Measurements from ENCODE around the gene UTP14C.
"Not testable (repeated sequence)": the region's sequence is repeated elsewhere in the genome, so short reads cannot be mapped to it uniquely, and the experiment has no call there.

Gene UTP14C

DNA sequence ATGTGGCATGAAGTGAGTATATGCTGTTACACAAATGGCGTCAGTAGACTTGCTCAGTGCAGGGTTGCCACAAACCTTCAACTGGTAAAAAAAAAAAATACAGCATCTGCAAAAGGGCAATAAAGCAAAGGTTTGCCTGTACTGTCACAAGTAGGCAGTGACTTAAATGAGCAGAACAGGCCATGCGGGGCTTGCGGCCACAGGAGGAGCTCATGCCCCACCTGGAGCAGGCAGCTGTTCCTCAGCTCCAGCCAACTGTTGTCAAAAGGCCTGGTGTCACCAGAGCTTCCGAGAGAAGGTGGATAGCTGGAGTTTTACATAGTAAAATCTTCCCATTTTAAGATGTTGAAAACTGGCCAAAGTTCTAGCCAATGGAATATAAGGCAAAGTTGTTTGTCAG, 20.9 kb upstream of the UTP14C start:
- no peak for DNase-seq

DNA sequence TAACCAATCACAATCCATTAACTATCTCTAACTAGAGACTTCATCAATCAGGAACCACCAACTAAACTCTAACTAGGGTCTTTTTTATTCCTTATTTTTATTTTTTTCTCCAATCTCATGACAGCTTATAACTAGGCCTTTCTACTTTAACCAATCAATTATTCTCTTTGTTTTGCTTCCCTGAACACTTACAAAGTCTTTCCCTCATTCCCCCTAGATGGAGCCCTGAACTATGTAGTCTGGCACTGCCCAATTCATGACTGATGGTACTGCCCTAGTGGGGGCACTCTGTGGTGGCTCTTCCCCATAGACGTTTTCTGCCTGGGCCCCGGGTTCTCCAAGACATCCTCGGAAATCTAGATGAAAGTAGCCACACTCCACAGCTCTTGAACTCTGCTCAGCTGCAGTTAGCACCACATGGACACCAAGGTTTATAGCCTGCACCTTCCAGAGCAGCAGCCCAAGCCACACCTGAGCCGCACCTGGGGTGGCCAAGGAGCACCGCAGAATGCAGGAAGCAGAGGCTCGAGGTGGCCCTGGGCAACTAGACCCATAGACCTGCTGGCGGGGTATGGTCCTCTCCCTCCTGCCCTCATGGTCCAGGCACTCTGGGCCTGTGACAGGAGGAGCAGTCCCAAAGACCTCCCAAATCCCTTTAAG, 19.9 kb upstream of the UTP14C start:
- no peak for DNase-seq

DNA sequence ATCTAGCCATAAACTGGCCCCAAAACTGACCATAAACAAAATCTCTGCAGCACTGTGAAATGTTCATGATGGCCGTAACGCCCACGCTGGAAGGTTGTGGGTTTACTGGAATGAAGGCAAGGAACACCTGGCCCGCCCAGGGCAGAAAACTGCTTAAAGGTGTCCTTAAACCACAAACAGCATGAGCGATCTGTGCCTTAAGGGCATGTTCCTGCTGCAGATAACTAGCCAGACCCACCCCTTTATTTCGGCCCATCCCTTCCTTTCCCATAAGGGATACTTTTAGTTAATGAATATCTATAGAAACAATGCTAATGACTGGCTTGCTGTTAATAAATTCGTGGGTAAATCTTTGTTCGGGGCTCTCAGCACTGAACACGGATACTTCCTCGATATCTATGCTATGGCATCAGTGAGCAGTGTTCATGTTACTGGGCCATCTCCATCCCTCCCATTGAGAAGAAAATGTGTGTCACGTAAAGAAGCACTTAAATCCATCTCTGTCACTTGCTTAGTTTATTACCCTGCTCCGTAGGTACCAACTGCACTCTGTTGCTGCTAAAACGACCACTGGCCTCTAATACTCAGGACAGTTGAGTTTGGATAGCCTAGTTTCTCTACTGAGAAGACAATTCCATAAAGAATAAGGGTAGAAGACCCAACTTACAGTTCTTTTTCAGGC, 18.5 kb upstream of the UTP14C start:
- no peak for DNase-seq

DNA sequence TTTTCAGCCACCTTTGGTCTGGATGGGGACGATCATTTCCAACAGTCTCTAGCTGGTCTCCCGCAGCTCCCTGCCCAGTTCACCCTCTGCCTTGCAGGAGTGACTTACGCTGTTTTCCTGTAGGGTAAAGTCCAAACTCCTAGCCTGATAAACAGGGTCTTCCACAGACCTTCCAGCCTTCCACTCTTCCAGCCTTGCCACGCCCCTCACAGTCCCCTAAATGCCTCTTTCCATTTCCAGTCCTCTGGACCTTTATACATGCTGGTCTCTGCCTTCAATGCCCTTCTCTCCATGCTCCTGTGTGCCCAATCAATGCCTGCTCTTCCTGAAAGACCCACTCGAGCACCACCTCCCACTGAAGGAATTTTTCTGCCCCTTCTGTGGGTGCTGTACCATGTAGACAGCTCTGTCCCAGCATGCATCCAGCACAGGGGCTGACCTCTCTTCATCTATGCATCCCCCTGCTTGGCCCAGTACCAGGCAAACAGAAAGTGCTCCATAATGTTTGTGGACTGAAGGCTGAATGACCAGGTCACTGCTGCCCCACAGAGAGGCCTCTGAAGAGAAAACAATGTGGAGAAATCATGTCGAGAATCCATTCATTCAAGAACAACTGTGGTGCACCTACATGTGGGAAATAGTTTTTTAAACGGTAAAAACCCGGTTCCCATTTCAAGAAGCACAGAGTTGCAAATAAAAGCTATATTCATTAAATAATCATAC, 17.8 kb upstream of the UTP14C start:
- no peak for DNase-seq

DNA sequence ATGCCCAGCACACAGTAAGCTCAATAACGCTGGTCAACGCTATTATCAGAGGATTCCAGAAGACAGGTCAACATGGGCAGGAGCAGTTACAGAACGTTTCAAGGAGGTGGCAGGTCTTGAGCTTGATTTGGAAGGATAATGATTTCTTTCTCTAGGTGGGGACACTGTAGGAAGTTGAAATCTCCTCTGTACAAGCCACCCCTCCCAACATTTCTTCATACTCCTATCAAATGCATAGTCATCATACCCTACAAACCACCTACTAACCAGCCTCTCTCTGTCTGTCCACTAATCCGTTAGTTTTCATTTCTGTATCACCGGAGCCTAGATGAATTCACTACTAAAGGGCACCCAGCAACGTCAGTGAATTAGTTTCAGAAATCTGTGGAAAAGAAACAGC, 14.5 kb upstream of the UTP14C start:
- DNase-seq = no peak

DNA sequence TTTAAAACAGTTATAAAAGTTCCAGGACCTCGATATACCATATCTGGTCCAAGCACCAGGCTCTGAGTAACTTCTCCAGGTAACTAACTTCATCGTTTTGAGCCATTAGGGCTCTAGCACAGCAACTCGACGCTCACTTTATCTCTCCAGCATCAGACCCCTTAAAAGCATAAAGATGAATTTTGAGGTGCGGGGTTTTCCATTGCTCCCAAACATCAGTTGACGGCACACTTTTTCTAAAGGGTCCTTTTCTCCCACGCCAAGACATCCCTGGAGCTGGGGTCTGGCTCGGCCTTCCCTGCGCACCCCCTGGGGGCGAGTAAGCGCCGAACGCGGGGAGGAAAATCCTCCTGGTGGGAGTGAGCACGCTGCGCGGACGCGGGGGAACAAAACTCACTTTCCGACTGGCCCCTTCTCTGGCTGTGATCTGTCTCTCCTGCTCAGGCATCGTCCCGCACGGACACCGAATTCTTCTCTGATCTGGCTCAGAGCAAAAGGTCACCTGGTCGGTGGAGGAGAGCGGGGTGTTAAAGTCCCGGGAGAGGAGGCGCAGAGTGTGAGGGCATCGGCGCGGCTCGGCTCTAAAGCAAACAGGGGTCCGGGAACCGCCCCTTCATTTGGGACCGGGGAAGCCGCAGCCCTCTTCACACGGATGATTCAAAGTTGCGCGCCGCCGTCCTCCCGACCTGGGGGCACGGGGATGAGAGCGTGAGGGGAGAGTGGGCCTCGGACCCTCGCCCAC, 13.4 kb upstream of the UTP14C start, which contains the start of gene ATP7B:
Gene ATP7B (minus strand): TSS at position 561 of the 742 bp plus-strand sequence. CDS start 113 bp downstream, at position 448.
- no peak for DNase-seq

DNA sequence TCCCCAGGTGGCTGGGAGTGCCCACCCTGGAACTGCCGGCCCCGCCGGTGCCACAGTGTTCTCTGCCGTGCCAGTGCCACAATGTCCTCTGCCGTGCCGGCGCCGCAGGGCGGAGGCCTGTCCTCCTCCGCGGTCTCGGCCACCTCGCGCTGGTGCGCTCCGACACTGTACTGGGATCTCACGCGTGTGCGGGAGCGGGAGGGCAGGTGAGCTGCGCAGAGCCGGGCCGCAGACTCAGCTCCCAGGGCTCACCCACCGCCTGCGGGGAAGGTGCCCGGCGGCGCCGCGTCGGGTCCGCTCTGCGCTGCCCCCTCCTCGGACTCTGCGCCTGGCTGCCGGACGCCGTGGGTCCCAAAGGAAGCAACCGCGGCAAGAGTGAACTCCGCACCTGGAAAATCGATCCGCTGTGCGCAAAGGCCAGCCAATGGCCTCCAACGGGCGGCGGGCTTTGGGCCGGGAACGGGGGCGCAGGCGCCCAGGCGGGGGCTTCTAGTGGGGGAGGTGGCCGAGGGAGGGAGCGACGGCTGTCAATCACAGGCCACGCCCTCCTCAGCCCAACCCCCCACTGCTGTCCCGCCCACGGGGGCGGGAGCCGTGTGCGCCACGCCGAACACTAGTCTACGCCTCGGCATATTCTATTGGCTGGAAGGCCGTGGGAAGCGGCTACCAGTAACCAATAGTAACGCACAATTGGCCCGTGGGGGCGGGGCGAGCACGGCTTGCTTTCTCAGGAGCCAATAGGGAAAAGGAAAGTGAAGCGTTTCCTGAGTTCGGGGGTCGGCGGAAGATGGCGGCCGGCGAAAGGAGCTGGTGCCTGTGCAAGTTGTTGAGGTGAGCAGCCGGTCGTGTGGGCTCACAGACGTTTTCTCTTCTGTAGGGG, 12.6 kb upstream of the UTP14C start, which contains the start of gene ALG11:
Gene ALG11 (plus strand): TSS at position 767 of the 880 bp plus-strand sequence. CDS start 21 bp downstream, at position 788.
- DNase-seq = peak; percentile 97 to 100 (median 98)

DNA sequence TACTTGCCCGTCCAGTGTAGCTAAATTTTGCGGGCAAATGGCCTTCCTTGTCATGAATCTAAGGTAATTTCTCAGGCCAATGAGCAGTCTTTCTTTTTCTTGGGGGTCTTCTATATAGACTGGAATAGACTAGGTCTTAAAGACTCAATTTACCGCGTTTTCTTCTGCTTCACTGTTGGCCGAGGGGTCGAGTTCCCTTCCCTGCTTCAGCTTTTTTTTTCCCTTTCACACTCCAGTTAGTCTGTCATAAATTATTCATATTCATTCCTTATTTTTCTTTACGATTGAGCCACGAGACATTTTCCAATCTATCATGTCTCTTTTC, 12.0 kb upstream of the UTP14C start:
- DNase-seq = no peak

DNA sequence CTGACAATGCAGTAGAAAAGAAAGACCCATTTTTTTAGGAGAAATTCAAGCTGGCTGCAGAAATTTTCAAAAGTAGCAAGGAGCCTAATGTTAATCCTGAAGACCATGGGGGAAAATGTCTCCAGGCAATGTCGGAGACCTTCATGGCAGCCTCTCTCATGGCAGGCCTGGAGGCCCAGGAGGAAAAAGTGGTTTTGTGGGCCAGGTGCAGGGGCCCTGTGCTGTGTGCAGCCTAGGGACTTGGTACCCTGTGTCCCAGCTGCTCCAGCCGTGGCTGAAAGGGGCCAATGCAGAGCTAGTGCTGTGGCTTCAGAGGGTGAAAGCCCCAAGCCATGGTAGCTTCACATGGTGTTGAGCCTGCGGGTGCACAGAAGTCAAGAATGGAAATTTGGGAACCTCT, 8.2 kb upstream of the UTP14C start:
- DNase-seq = no peak

DNA sequence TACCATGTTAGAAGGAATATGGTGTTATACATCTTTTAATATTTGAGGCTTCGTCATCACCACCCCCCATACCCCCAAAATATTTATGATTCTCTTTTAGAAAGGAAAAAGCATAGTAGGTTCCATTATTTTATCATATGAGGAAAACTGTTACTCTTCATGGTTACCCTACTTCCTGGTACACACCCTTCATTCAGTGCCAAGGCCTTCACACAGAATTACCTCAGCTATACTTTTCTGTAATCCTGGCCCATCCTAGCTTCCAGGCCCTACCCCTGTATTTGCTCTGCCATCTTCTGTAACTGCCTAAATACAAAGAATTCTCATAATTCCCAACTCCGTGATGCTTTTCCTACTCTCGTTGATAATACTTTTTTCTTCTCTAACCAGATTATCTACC, 4.3 kb upstream of the UTP14C start:
- DNase-seq = no peak

DNA sequence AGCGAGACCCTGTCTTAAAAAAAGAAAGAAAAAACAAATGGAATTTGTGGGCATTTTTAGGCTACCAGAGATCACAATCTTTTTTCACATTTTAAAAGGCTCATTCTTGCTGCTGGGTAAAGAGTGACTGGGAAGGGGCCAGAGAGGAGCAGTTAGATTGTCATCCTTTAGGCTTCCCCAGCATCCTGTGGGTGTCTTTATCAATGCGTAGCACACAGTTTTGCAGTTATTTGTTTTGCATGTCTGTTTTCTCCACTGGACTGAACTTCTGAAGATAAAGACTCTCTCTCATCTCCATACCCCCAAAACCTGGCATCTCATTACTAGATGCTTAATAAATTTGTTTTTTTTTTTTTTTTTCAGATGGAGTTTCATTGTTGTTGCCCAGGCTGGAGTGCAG, 2.1 kb upstream of the UTP14C start:
- no peak for DNase-seq

DNA sequence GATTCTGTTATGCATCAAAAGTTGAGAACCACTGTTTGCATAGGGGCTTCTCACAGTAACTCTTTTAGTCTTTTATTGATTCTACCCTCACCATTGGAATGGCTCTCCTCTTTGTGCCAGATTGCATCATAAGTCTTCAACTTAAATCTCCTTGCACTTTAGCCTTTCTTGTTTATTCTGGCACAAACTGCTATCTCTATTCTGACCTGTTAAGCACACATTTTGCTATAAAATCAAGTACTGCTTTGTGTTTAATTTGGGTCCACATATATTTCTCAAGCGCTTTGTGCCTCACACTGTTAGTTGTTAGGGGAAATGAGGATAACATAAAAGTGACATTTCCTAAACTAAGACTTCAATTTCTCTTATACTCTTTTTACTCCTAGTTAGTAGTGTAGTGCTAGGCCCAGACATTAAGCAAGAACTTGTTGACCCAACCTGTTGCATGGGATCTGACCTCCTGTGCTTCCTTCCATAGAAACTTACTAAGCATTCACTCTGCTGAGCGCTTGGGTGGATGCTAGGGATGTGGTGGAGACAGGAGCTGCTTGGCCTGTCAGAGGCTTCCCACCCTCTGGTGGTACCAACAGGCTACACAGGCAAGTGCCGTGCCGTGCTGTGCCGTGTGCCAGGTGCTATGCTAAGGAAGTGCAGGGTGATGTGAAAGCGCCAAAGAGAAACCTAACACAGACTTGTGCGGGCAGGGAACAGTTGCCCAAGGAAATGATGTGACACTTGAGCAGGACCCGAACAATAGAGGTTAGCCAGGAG, 1.2 kb downstream of the UTP14C start:
- no peak for DNase-seq

DNA sequence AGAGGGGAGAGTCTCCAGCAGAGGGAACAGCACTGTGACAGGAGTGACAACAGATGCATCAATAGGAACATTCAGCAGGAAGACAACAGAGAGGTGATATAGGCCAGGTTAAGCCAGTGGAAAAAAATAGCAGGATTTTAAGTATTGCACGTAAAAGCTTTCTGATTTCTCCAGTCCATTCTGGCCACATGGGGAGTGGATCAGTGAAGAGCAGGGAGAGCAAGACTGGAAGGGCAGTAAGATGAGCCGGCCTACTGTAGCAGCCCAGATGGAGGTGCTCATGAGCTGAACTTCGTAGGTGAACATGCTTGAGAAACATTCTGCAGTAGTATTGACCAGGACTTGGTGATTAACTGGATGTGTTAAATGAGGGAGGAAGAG, 1.7 kb downstream of the UTP14C start:
- DNase-seq = no peak

DNA sequence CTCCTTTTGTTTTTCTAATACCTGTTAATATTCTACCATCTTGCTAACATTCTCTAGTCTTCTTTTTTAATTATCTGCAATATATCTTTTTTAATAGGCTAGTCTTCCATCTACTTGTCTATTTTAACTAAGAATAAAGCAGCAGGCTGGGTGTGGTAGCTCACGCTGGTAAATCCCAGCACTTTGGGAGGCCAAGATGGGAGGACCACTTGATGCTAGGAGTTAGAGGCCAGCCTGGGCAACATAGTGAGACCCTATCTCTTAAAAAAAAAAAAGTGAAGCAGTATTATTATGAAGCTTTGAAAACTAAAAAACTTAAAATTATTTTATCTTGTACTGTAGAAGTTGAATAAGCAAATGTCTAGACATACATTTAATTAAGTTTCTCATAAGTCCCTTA, 3.3 kb downstream of the UTP14C start:
- no peak for DNase-seq

DNA sequence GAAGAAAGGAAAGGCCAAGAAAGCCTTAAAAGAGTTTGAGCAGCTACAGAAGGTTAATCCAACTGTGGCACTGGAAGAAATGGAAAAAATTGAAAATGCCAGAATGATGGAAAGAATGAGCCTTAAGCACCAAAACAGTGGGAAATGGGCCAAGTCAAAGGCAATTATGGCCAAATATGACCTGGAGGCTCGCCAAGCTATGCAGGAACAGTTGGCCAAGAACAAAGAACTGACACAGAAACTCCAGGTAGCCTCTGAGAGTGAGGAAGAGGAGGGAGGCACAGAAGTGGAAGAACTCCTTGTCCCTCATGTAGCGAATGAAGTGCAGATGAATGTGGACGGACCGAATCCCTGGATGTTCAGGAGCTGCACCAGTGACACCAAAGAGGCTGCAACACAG, 5.1 kb downstream of the UTP14C start:
- no peak for DNase-seq

DNA sequence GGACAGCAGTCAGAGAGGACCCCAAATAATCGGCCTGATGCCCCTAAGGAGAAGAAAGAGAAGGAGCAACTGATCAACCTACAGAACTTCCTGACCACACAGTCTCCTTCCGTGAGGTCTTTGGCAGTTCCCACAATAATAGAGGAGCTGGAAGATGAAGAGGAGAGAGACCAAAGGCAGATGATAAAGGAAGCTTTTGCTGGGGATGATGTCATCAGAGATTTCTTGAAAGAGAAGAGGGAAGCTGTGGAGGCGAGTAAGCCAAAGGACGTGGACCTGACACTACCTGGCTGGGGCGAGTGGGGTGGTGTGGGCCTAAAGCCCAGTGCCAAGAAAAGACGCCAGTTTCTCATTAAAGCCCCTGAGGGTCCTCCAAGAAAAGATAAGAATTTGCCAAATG, 5.9 kb downstream of the UTP14C start:
- not testable (repeated sequence) for DNase-seq

DNA sequence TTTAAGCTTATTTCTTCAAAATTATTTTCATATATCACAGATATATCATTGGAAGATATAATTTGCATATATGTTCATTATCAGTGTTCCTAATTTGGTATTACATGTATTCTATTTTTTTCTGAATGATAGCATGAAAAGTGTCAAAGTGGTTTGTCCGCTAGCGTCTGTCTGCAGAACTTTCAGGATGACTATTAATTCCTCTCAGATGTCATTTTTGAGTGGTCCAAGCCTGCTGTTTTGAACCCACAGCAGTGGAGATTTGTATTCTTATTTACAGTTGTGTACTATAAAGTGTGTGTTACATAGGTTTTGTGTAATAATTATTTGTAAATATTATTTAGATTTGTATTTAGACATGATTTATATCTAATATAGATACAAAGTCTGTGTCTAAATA, 8.5 kb downstream of the UTP14C start:
- no peak for DNase-seq

DNA sequence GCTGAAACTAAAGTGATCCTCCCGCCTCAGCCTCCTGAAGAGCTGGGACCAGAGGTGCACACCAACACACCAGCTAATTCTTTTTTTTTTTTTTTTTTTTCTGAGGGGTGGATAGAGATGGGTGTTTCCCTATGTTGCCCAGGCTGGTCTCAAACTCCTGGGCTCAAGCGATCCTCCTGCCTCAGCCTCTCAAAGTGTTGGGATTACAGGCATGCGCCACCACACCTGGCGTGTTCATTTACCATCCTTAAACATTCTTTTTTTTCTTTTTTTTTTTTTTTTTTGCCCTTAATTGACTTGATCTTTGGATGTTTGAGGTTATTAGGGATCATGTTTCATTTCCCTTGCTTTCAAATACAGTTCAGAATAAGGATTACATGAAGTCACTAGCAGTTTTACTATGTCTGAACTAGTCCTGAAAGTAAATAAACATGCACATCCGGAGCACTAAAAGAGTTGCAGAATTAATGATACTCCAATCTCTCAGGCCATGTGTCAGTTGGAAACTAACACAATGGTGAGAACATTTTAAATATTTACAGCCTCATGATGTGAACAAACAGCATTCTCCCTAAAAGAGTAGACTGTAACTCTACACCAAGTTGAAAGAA, 10.2 kb downstream of the UTP14C start:
- DNase-seq = no peak

DNA sequence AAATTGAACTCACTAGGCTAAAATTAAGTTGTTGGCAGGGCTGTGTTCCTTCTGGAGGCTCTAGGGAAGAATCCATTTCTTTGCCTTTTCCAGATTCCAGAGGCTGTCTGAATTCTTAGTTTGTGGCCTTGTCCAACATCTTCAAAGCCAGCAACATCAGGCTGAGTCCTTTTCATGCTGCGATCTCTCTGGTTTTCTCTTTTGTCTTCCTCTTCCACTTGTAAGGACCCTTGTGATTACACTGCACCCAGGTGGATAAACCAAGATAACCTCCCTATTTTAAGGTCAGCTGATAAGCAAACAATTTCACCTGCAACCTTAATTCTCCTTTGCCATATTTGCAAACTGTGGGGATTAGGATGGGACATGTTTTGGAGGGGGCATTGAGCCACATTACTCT, 11.5 kb downstream of the UTP14C start:
- no peak for DNase-seq

DNA sequence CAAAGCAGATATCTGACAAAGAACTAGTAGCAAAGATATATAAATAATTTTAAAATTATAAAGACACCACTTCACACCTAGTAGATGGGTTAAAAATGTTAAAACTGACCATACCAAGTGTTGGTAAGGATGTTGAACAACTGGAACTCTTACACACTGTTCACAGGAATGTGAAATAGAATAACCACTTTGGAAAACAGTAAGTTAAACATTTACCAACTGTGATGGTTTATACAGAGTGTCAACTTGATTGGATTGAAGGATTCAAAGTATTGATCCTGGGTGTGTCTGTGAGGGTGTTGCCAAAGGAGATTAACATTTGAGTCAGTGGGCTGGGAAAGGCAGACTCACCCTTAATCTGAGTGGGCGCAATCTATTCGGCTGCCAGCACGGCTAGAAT, 19.2 kb downstream of the UTP14C start:
- DNase-seq = no peak

DNA sequence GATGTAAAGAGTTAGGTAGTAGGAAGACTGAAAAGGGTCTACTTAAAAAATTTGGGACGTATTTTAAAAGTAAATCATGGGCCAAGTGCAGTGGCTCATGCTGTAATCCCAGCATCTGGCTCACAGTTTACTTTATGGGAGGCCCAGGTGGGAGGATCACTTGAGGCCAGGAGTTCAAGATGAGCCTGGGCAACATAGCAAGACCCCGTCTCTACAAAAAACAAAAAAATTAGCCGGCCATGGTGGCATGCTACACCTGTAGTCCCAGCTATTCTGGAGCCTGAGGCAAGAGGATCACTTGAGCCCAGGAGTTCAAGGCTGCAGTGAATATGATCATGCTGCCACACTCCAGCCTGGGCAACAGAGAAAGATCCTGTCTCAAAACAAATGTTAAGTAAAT, 23.0 kb downstream of the UTP14C start:
- no peak for DNase-seq
